ENCODE data around the gene AHRR.
"Not testable (repeated sequence)": the region's sequence is repeated elsewhere in the genome, so short reads cannot be mapped to it uniquely, and the experiment has no call there.

The AHRR gene

GRCh38 chr5:459562-460272 lies 138.2 kb downstream of the AHRR start:
- no peak for DNase-seq (ENCODE audit: low read depth)

- no peak for DNase-seq (ENCODE audit: low read depth)
Measured at GRCh38 chr5:460273-460625, 138.7 kb downstream of the AHRR start.

DNA sequence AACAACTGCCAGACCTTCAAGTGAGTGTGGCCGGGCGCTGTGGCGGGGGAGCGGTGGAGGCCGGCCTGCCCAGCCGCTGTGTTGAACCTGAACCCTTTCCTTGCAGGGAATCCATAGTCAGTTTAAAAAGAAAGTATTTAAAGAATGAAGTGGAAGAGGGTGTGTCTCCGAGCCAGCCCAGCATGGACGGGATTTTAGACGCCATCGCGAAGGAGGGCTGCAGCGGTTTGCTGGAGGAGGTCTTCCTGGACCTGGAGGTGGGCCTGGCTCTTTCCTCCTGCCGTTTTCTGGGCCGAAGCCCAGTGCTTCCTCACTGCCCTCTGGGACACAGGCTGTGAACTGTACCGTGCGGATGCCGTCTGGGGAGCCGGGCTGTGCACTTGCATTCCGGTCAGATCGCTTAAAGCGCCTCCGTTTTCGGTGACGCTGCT lies 140.6 kb downstream of the AHRR start:
- DNase-seq (ENCODE audit: low read depth): no peak

DNA sequence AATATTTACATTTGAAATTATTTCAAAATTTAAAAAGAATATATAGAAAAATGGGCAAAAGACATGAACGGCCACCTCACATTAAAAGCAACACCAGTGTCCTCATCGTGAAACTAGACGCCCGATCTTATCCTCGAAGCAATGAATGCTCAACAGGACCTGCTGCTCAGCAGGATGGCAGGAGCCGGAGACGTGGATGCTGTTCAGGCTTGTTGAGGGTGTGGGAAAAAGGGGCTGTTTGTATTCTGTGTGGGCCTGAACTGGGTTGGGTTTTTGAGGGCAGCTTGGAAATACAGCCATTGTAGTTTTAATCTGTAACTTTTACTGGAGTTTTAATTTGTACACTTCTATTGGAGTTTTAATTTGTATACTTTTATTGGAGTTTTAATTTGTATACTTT lies 141.8 kb downstream of the AHRR start:
- no peak for DNase-seq (ENCODE audit: low read depth)

GRCh38 chr5:463952-464351 lies 142.4 kb downstream of the AHRR start:
- peak; percentile 45 for DNase-seq (ENCODE audit: low read depth)

DNA sequence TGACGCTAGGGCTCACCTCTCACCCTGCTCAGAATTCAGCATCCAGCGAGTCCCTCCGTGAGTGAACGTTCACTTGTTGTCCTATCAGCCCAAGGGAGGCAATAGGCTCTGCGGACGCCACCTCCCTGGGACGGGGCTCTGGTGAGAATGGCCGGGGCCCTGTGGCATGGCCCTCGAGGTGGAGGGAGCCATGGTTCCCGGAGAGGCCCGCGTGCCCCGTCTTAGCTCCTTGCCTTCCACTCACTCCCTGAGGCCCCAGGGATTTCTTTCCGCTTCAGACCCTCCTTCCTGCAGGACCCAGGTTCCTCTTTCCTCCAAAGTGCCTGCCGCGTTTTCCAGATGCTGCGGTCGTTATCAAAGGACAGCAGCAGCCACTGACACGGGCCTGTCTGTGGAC lies 142.9 kb downstream of the AHRR start:
- no peak for DNase-seq (ENCODE audit: low read depth)

DNA sequence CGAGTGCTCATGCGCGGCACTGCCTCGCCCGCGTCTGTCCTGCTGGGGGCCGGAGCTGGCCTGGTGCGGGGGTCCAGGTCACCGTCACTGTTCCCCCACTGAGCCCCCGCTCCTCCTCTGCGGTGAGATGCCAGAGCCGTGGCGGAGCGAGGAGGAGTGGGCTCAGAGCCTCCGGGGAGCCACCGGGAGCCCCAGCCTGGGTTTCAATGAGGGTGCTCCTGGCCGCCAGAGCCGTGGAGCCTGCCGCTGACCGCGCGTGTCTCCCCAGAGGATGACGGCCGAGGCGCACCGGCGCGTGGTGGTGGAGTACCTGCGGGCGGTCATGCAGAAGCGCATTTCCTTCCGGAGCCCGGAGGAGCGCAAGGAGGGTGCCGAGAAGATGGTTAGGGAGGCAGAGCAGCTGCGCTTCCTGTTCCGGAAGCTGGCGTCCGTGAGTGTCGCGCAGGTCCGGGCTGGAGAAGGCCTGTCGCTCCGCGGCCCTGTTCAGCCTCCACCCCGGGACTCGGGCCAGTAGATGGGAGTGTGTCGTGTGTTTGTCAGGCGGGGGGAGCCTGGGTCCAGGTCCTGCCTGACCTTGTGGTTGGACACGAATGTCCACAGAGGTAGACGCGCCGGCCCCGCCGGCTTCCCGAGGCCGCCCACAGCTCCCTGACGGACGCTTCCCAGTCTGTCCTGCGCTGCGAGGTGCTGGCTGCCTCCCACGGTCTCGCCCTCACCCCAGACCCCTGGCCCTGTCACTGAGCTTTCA lies 143.5 kb downstream of the AHRR start:
- DNase-seq (ENCODE audit: low read depth): no peak

- no peak for DNase-seq (ENCODE audit: low read depth)
Measured at GRCh38 chr5:465591-466403, 144.3 kb downstream of the AHRR start.

- DNase-seq (ENCODE audit: low read depth): no peak
Measured at GRCh38 chr5:466661-467310, 145.3 kb downstream of the AHRR start.

DNA sequence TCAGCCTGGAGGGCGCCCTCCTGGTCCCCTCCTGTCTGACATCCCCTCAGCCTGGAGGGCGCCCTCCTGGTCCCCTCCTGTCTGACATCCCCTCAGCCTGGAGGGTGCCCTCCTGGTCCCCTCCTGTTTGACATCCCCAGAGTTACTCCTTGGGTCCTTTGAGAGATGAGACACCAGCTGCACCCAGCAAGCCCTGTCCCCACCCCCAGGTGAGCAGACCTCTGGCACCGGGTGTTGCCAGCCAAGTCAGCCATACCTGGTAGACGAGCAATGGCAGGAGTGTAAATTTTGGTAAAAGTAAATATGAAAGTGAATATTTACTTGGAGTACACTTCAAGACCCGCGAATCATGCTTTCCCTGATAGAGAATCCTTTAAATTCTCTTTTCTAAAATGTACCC lies 146.9 kb downstream of the AHRR start:
- DNase-seq (ENCODE audit: low read depth): no peak

DNA sequence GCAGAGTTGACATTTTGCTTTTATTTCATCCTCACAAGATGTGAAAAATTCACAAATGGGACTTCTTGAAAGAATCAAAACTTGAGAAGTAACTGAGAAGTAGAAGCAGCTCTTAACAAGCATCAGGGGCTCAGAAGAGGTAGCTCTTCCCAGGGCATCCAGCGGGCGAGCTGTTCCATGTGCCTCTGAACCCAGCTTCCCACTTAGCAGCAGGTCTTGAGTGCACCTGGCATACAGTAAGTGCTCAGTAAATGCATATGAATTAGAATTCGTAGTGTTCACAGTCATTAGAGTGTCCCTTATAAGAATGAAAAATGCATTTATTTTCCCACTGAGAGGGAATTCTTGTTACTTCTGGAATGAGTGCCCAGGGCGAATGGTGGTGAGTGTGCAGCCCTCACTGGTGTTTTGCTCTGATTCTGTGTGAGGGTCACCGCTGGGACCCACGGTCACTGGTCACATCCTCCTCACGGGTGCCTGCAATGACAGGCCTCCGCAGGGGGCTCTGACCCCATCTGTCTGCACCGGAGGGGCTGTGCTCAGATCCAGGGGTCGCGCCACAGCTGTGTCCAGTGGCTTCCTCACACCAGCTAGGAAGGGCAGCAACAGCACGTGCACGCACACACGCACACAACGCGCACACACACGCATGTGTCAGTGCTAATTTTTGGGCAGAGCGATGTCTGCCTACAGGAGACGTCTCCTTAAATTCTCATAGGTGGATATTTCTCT lies 148.4 kb downstream of the AHRR start:
- no peak for DNase-seq (ENCODE audit: low read depth)

DNA sequence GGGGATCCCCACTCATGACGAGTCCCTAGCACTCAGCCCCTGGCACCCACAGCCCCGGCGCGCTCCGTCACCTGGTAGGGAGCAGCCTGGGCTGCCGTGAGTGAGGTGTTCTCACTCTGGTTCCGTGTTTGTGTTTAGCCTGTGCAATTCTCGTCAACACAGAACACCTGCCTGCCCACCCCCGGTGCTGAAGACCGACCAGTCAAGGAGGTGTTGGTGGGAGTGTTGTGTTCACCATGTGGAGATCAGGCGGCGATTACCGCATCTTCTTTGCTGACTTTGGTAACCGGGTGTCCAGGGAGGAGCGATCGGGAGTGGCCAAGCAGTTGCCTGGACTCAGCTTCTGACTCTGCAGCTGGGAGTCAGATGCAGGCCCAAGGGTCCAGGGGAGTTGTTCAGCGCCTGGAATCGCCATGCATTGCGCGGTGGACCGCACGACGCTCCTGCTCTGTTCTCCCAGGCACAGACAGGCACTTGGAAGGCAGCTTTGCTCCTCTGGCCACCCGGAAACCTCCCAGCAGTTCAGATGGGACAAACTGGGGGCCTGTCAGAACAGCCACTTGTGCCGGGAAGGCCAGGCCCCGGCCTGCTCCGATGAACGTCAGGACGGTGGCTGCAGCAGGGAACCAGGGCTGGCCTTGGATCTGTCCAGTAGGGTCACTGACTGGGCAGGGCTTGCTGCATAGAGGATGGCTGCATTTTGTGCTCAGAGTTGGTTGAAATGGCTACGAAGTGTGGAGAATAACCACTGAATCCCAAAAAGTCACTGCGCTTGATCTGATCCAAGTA lies 149.6 kb downstream of the AHRR start:
- DNase-seq (ENCODE audit: low read depth): no peak

GRCh38 chr5:471750-472058 lies 150.2 kb downstream of the AHRR start:
- DNase-seq (ENCODE audit: low read depth): no peak

- no peak for DNase-seq (ENCODE audit: low read depth)
Measured at GRCh38 chr5:472076-472655, 150.7 kb downstream of the AHRR start.

DNA sequence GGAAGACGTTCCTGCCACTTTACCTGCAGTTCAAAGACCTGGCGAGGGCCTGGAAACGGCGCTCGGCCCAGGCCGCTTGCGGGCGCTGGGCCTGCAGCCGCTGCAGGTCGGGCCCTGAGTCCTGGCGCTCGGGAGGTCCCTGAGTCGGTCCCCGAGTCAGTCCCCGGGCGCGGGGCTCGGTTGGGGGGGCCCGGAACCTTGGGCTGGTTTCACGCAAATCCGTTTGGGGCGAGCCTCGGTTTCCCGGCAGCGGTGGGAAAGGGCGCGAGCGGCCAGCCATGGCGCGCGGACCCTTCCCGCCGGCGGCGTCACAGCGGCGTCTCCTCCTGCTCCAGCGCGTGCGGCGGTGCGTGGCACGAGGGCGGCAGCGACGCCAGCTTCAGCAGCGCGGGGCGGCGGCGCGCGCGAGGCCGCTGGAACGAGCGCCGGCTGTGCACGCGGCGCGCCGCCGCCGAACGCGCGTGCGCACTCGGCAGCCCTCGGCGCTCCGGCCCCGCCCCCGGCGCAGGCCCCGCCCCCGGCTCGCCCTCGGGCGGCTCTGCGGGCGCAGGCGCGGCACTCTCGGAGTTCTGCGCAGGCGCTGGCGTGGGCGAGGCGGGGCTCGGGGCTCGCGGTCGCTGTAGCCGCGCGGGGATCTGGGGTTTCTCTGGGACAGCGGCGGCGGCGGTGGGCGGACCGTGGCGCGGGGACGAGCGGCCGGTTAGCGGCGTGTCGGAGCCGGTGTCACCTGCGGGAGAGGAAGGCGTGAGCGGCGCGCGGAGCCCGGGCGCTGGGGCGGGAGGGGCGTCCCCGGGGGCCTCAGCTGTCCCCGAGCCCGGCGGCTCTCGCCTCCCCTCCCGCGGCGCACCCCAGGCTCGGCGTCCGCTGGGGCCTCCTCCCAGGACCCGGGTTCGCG lies 151.4 kb downstream of the AHRR start:
- peak; percentile 83 for DNase-seq (ENCODE audit: low read depth)

- no peak for DNase-seq (ENCODE audit: low read depth)
Measured at GRCh38 chr5:473551-474192, 152.2 kb downstream of the AHRR start.

DNA sequence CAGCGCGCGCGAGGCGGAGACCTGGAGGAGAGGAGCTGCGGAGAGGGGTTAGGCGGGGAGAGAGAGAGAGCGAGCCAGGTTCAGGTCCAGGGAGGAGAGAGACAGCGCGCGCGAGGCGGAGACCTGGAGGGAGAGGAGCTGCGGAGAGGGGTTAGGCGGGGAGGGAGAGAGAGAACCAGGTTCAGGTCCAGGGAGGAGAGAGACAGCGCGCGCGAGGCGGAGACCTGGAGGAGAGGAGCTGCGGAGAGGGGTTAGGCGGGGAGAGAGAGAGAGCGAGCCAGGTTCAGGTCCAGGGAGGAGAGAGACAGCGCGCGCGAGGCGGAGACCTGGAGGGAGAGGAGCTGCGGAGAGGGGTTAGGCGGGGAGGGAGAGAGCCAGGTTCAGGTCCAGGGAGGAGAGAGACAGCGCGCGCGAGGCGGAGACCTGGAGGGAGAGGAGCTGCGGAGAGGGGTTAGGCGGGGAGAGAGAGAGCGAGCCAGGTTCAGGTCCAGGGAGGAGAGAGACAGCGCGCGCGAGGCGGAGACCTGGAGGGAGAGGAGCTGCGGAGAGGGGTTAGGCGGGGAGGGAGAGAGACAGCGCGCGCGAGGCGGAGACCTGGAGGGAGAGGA lies 152.8 kb downstream of the AHRR start:
- not testable (repeated sequence) for DNase-seq (ENCODE audit: low read depth)

GRCh38 chr5:474840-475661 lies 153.5 kb downstream of the AHRR start:
- DNase-seq (ENCODE audit: low read depth): no peak
